ENCODE results near the gene ARPC5L.

GRCh38 chr9:124846969-124847368 lies 15.0 kb upstream of the ARPC5L start:
- TF ChIP-seq, protein P1, sequence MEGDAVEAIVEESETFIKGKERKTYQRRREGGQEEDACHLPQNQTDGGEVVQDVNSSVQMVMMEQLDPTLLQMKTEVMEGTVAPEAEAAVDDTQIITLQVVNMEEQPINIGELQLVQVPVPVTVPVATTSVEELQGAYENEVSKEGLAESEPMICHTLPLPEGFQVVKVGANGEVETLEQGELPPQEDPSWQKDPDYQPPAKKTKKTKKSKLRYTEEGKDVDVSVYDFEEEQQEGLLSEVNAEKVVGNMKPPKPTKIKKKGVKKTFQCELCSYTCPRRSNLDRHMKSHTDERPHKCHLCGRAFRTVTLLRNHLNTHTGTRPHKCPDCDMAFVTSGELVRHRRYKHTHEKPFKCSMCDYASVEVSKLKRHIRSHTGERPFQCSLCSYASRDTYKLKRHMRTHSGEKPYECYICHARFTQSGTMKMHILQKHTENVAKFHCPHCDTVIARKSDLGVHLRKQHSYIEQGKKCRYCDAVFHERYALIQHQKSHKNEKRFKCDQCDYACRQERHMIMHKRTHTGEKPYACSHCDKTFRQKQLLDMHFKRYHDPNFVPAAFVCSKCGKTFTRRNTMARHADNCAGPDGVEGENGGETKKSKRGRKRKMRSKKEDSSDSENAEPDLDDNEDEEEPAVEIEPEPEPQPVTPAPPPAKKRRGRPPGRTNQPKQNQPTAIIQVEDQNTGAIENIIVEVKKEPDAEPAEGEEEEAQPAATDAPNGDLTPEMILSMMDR (IDR thresholded peaks at IDR 0.05; ENCODE audit: insufficient read depth, low read length): no peak
- TF ChIP-seq POLR2AphosphoS5 (IDR thresholded peaks at IDR 0.05; ENCODE audit: low read depth): no peak
- TF ChIP-seq GABPA (IDR thresholded peaks at IDR 0.05; ENCODE audit: low read depth): no peak
- TF ChIP-seq REST (IDR thresholded peaks at IDR 0.05; ENCODE audit: insufficient replicate concordance, low read depth): no peak
- TF ChIP-seq SPI1 (IDR thresholded peaks at IDR 0.05; ENCODE audit: borderline replicate concordance, low read depth): no peak
